AG09319 (cell line): ENCODE results near the gene OPCML.

Experiments used
- DNase-seq: peaks from one replicate; pipeline ENCODE4 v3.0.0-alpha.2; 2010; ENCODE audit warnings: low read depth; ENCODE audit errors: extremely low read depth
- CTCF ChIP-seq: IDR thresholded peaks from 2 replicates; pipeline ENCODE4 v1.5.1; 2011; ENCODE audit warnings: low read depth, mild to moderate bottlenecking, inconsistent platforms, low read length, moderate library complexity

OPCML gene

DNA sequence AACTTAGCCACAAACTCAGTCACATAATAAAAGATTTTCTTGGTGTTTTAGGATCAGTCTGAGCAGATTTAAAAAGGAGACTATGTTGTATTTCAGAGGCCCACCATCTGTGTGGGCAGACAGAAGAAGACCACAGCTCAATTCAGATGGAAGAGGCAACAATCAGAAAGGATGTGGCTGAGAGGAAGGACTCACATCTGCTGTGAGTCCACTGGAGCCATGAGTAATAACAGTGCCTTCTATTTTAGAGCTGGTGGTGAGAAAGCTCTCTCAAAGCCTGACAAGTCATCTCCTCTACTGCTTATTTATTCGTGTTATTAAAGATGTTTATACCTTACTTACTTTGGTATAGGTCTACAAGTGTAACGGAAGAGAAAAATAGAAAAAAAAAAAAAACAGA, 357.2 kb downstream of the OPCML start:
- TF ChIP-seq CTCF, result no peak
- no peak for DNase-seq

DNA sequence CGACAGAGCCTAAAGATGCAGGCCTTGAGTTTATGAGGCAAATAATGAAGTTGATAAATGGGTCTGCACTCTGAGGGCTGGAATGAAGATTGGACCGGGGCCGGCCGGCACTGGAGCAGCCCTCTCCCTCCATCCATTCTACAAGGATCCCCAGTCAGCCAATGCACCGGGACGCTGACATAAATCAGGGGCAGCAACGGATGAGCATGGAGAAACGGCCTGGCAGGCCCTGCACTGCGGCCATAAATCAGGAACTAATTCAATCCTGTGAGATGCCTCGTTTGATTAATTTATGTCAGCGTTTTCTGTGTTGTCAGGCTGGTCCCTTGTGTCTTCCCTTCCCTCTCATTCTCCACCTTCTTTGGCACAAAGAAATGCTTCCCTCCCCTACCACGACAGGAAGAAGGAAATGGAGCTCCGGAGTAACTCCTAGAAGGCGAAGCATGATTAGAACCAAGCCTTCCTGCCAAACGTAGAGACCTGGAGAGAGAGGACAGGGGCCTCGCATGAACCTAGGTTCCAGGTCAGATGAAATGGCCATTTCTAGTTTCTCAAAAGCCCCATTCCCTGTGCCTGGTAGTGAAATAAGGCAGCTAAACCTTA, 358.4 kb downstream of the OPCML start:
- no peak for DNase-seq
- TF ChIP-seq CTCF, result no peak

GRCh38 chr11:133172349-133172748, 360.0 kb downstream of the OPCML start:
- no peak for TF ChIP-seq CTCF
- DNase-seq, result no peak

GRCh38 chr11:133171374-133171773, 360.9 kb downstream of the OPCML start:
- TF ChIP-seq CTCF, result no peak
- DNase-seq, result no peak

DNA sequence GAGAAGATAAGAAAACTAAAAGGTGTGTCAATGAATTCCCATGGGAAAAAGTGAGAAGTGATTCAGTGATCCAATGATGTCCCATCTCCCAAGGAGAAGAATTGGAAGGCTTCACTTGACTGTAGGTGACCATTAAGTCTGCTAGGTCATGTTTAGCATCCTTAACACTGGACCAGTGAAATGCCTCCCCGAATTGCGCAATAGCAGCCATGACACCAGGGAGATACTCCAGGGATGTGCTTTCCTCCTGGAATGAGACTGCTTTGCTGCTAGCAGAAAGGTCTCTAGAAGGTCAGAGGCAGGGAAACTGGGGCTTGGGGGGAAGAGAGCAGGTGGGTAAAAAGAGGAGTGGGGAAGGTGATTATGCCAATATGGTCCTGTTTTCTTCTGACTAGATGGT, 364.3 kb downstream of the OPCML start:
- DNase-seq, result no peak

DNA sequence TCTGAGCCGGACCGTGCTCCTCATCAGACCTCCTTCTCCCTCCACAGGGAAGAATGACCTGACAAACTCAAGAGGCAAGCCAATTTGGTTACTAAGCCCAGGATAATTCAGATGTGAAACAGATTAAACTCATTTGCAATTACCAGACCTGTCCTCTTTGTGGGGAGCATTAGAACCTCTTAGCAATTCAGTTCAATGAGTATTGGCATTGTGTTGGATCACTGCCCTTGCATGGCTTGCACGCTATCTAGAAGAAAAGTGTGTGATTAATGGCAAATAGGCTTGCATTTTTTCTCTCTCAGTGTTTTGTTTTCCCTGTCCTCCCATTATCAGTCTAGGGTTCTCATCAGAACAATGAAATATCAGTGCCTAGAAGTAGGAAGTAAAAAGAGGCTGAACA, 365.6 kb downstream of the OPCML start:
- no peak for DNase-seq
- no peak for TF ChIP-seq CTCF

More for the DNA sequence above, 364.3 kb downstream of the OPCML start:
- no peak for TF ChIP-seq CTCF

DNA sequence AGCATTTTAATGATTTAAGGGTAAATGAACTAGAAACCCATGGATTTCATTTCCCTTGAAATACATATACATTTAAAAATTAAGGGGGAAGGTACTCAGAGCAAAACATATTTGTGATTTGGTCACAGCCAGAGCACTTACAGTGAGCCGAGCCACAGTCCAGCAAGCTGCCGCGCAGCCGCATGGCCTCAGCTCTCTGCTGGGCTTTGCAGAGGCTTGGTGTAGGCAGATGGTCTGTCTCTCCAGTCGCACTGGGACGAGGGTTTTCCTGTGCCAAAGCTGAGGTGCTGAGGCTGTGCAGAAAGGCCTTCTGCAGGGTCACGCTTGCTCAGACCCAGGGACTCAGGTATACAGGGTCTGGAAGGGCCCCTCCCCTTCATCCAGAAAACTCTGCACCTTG, 367.3 kb downstream of the OPCML start:
- DNase-seq, result no peak
- TF ChIP-seq CTCF, result no peak
